ENCODE results near the gene TEX12. TPM values are rescaled to one million over a fixed set of nuclear protein-coding genes. Genes with fewer than 3 reads are reported as not detected.

The TEX12 gene
- total RNA-seq, 1 donor from 2014 or later, result not detected

GRCh38 chr11:112213753-112214152, 46.6 kb downstream of the TEX12 start:
- TF ChIP-seq CTCF (conservative IDR thresholded peaks at IDR 0.05), result no peak
- Mint-ChIP-seq H3K27me3 (ENCODE audit: low read depth) (peaks cover 15% of the 10 kb centered on the region), H3K27ac (ENCODE audit: unreplicated experiment) (no peak overlapping the region), H3K36me3 (ENCODE audit: low read depth) (no peaks in the 10 kb centered on the region), H3K9me3 (no peaks in the 10 kb centered on the region), H3K4me3 (no peak overlapping the region), H3K4me1 (no peaks in the 10 kb centered on the region)
- no peak for DNase-seq (ENCODE audit: low read depth, low spot score)

GRCh38 chr11:112215621-112216020, 48.4 kb downstream of the TEX12 start:
- no peak for DNase-seq (ENCODE audit: low read depth, low spot score)
- no peak for TF ChIP-seq CTCF (conservative IDR thresholded peaks at IDR 0.05)
- no peak overlapping the region for H3K4me3 Mint-ChIP-seq
- no peak overlapping the region for H3K27ac Mint-ChIP-seq (ENCODE audit: unreplicated experiment)
- no peaks in the 10 kb centered on the region for H3K9me3 Mint-ChIP-seq
- H3K4me1 Mint-ChIP-seq, result no peaks in the 10 kb centered on the region
- peaks cover 8% of the 10 kb centered on the region for H3K27me3 Mint-ChIP-seq (ENCODE audit: low read depth)
- H3K36me3 Mint-ChIP-seq (ENCODE audit: low read depth), result no peaks in the 10 kb centered on the region

GRCh38 chr11:112216561-112217105, 49.5 kb downstream of the TEX12 start:
- no peaks in the 10 kb centered on the region for H3K4me1 Mint-ChIP-seq
- H3K9me3 Mint-ChIP-seq, result no peaks in the 10 kb centered on the region
- H3K27ac Mint-ChIP-seq (ENCODE audit: unreplicated experiment), result no peak overlapping the region
- H3K4me3 Mint-ChIP-seq, result no peak overlapping the region
- no peaks in the 10 kb centered on the region for H3K36me3 Mint-ChIP-seq (ENCODE audit: low read depth)
- TF ChIP-seq CTCF (conservative IDR thresholded peaks at IDR 0.05), result no peak
- DNase-seq (ENCODE audit: low read depth, low spot score), result no peak
- peaks cover 5% of the 10 kb centered on the region for H3K27me3 Mint-ChIP-seq (ENCODE audit: low read depth)

- Mint-ChIP-seq H3K4me3 (peak overlapping the region; percentile 51), H3K4me1 (no peaks in the 10 kb centered on the region), H3K27ac (ENCODE audit: unreplicated experiment) (no peak overlapping the region), H3K27me3 (ENCODE audit: low read depth) (peaks cover 20% of the 10 kb centered on the region), H3K36me3 (ENCODE audit: low read depth) (no peaks in the 10 kb centered on the region), H3K9me3 (no peaks in the 10 kb centered on the region)
- TF ChIP-seq CTCF (conservative IDR thresholded peaks at IDR 0.05), result peak; percentile 91
- DNase-seq (ENCODE audit: low read depth, low spot score), result peak; percentile 36
Measured at GRCh38 chr11:112219476-112220232, 52.5 kb downstream of the TEX12 start.

- no peak overlapping the region for H3K4me3 Mint-ChIP-seq
- DNase-seq (ENCODE audit: low read depth, low spot score), result no peak
- no peak overlapping the region for H3K27ac Mint-ChIP-seq (ENCODE audit: unreplicated experiment)
- TF ChIP-seq CTCF (conservative IDR thresholded peaks at IDR 0.05), result no peak
- peaks cover 20% of the 10 kb centered on the region for H3K27me3 Mint-ChIP-seq (ENCODE audit: low read depth)
- H3K36me3 Mint-ChIP-seq (ENCODE audit: low read depth), result no peaks in the 10 kb centered on the region
- no peaks in the 10 kb centered on the region for H3K9me3 Mint-ChIP-seq
- H3K4me1 Mint-ChIP-seq, result no peaks in the 10 kb centered on the region
Measured at GRCh38 chr11:112221274-112221835, 54.2 kb downstream of the TEX12 start.

Other genes starting within 250 kb of the TEX12 start
- gene C11orf52, start 248.5 kb upstream of the TEX12 start, total RNA-seq, result not detected in 2 replicates
- gene DIXDC1, start 230.0 kb upstream of the TEX12 start, total RNA-seq, result 24.4 and 24.6 TPM in 2 replicates
- gene DLAT, start 142.0 kb upstream of the TEX12 start, total RNA-seq, result 52.4 and 52.9 TPM in 2 replicates
- 3.6 and 4.5 TPM in 2 replicates for gene PIH1D2, start 93.4 kb upstream of the TEX12 start, total RNA-seq
- 33.1 and 34.4 TPM in 2 replicates for gene NKAPD1, start 93.1 kb upstream of the TEX12 start, total RNA-seq
- gene TIMM8B, start 80.6 kb upstream of the TEX12 start, total RNA-seq, result 90.8 and 92.7 TPM in 2 replicates
- 41.4 and 48.1 TPM in 2 replicates for gene SDHD, start 80.5 kb upstream of the TEX12 start, total RNA-seq
- gene IL18, start 3.3 kb upstream of the TEX12 start, total RNA-seq, result not detected in 2 replicates
- gene BCO2, start 8.1 kb downstream of the TEX12 start, total RNA-seq, result 1.0 and 1.5 TPM in 2 replicates
- gene PTS, start 59.1 kb downstream of the TEX12 start, total RNA-seq, result 39.7 and 40.1 TPM in 2 replicates
- not detected in 2 replicates for gene PLET1, start 93.5 kb downstream of the TEX12 start, total RNA-seq